PC-3 (cell line): ENCODE data around the gene NR3C1.

Source experiments
- CTCF ChIP-seq: fragments of 300-600 bp; sonication (generic); conservative IDR thresholded peaks from 2 replicates; pipeline ENCODE4 v1.5.1; 2017; ENCODE audit warnings: antibody characterized with exemption, low read depth, mild to moderate bottlenecking, low read length
- EZH2 ChIP-seq: fragments of 300-600 bp; sonication (generic); IDR thresholded peaks from one replicate; pipeline ENCODE4 v1.6.1; 2017; ENCODE audit warnings: antibody characterized with exemption, mild to moderate bottlenecking, low read length; ENCODE audit not compliant: unreplicated experiment
- EZH2phosphoT487 ChIP-seq: fragments of 300-600 bp; sonication (generic); IDR thresholded peaks from 2 replicates; pipeline ENCODE4 v1.6.1; 2018; ENCODE audit warnings: mild to moderate bottlenecking, antibody characterized with exemption, low read length, borderline replicate concordance

DNA sequence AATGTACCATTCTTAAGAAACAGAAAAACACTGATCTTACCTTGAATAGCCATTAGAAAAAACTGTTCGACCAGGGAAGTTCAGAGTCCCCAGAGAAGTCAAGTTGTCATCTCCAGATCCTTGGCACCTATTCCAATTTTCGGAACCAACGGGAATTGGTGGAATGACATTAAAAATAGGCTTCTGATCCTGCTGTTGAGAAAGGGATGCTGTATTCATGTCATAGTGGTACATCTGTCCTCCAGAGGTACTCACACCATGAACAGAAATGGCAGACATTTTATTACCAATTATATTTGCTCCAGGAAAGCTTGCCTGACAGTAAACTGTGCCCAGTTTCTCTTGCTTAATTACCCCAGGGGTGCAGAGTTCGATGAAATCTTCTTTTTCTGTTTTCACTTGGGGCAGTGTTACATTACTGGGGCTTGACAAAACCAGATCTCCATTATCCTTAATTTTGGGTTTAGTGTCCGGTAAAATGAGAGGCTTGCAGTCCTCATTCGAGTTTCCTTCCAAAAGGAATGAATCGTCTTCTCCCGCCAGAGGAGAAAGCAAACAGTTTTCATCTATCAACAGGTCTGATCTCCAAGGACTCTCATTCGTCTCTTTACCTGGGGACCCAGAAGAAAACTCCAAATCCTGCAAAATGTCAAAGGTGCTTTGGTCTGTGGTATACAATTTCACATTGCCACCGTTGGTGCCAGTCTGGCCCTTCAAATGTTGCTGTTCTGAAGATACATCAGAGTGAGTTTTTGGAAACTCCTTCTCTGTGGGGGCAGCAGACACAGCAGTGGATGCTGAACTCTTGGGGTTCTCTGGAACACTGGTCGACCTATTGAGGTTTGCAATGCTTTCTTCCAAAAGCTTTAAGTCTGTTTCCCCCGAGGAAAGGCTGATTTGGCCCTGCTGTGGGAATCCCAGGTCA lies 3.6 kb downstream of the NR3C1 start:
- TF ChIP-seq CTCF (no peak), EZH2 (no peak), EZH2phosphoT487 (no peak)
